ENCODE data around the gene ADORA1. TPM values are rescaled to one million over a fixed set of nuclear protein-coding genes. Genes with fewer than 3 reads are reported as not detected.

ADORA1 gene
- total RNA-seq, 1 donor from 2014 or later = 0.14 TPM

DNA sequence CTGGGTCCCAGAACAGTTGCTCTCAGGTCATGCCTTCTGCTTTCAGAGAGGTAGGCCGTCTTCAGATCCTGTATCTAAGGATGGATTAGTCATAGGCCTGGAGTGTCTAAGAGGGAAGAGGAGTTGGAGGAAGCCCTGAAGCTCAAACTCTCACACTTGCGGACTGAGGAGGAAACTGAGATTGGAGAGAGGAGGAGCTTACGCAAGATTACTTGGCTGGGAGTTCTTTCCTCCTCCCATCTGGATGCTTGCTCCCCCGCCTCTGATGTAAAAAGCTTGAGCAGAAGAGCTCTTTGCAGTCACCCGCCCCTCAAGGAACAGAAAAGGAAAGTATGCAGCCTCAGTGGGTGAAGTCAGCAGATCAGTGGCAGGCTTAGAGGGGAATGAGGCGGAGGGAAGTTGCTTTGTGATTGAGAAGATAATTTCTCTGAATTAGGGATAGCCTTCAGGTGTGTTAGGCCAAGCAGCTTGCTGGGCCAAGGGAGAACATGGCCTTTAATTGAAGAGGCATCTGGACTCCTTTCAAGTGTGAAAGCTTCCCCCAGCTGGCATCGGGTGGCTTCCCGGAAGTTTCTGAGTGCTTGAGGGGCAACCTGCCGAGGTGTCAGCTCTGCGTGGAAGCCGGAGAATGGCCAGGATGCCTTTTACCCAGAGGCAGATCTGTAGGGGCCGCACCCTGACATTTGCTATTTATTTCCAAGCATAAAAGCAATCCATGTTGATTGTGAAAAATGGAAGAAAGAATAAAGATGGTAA, 6.6 kb downstream of the ADORA1 start:
- H3K4me3 Mint-ChIP-seq (ENCODE audit: low read depth) = no peak overlapping the region
- peaks cover 32% of the 10 kb centered on the region for H3K27me3 Mint-ChIP-seq
- H3K27ac Mint-ChIP-seq = no peak overlapping the region
- H3K9me3 Mint-ChIP-seq (ENCODE audit: low read depth) = no peaks in the 10 kb centered on the region
- TF ChIP-seq, protein P1, sequence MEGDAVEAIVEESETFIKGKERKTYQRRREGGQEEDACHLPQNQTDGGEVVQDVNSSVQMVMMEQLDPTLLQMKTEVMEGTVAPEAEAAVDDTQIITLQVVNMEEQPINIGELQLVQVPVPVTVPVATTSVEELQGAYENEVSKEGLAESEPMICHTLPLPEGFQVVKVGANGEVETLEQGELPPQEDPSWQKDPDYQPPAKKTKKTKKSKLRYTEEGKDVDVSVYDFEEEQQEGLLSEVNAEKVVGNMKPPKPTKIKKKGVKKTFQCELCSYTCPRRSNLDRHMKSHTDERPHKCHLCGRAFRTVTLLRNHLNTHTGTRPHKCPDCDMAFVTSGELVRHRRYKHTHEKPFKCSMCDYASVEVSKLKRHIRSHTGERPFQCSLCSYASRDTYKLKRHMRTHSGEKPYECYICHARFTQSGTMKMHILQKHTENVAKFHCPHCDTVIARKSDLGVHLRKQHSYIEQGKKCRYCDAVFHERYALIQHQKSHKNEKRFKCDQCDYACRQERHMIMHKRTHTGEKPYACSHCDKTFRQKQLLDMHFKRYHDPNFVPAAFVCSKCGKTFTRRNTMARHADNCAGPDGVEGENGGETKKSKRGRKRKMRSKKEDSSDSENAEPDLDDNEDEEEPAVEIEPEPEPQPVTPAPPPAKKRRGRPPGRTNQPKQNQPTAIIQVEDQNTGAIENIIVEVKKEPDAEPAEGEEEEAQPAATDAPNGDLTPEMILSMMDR (IDR thresholded peaks at IDR 0.05; ENCODE audit: unreplicated experiment) = no peak
- no peak for DNase-seq (ENCODE audit: low spot score, unreplicated experiment)
- H3K36me3 Mint-ChIP-seq (ENCODE audit: insufficient read depth) = no peaks in the 10 kb centered on the region
- H3K4me1 Mint-ChIP-seq (ENCODE audit: low read depth) = peaks cover 2% of the 10 kb centered on the region

DNA sequence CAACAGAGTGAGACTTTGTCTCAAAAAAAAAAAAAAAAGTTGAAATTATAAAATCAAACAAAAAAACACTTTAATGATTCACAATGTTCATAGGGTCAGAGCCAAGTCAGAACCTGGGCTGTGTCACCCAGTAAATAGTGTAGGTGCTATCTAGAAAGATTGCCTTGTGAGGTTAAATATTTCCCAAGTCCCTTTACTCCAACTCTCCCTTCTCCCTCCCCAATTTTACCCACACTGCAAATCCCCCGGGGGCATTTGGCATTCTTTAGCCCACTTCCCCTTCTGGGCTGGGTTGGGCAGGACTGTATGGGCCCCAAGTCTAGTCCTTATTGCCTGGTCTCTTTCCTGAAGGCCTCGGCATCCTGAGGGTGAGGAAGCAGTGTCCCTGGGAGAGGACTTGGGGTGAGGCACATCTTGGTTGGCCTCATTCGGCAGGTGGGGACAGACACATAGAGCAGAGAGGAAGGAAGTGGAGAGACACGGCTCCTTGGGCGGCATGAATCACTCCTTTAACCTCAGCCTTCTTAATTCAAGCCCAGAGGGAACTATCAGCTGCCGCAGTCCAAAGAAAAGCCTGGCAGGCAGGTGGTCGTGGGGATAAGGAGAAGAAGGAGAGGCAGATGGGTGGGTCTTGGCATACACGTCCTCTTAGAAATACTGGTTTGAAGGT, 8.2 kb downstream of the ADORA1 start:
- Mint-ChIP-seq H3K27ac (no peak overlapping the region), H3K27me3 (peaks cover 20% of the 10 kb centered on the region), H3K4me3 (ENCODE audit: low read depth) (no peak overlapping the region), H3K9me3 (ENCODE audit: low read depth) (no peaks in the 10 kb centered on the region), H3K4me1 (ENCODE audit: low read depth) (peaks cover 3% of the 10 kb centered on the region), H3K36me3 (ENCODE audit: insufficient read depth) (no peaks in the 10 kb centered on the region)
- DNase-seq (ENCODE audit: low spot score, unreplicated experiment) = no peak
- TF ChIP-seq, protein P1 (IDR thresholded peaks at IDR 0.05; ENCODE audit: unreplicated experiment) = no peak

DNA sequence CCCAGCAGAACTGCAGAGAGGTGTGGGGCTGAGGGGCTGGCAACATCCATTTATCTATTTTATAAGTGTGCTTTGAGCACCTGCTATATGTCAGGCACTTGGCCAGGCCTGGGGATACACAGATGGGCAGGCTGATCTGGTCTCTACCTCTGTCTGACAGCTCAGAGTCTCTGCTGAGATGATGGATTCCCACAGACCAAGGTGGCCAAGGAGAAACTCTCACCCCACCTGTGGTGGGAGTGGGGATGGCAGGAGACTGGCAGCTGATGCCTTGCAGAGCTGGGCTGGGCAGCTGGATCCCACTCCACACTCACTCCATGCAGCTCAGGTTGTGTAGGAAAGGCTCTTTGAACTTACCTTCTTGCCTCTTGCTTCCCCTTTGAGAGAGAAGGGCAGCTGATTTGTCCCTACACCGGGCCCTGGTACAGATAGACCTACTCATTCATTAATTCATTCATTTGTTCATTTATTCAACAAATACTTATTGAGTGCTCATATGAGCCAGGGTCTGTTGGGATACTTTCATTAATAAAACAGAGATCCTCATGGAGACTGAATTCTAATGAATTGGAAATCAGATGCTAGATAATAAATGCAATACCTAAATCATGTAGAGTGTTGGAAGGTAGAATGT, 9.0 kb downstream of the ADORA1 start:
- H3K4me1 Mint-ChIP-seq (ENCODE audit: low read depth) = peaks cover 5% of the 10 kb centered on the region
- DNase-seq (ENCODE audit: low spot score, unreplicated experiment) = no peak
- no peak overlapping the region for H3K27ac Mint-ChIP-seq
- H3K4me3 Mint-ChIP-seq (ENCODE audit: low read depth) = no peak overlapping the region
- TF ChIP-seq, protein P1 (IDR thresholded peaks at IDR 0.05; ENCODE audit: unreplicated experiment) = peak; percentile 25
- H3K9me3 Mint-ChIP-seq (ENCODE audit: low read depth) = no peaks in the 10 kb centered on the region
- H3K36me3 Mint-ChIP-seq (ENCODE audit: insufficient read depth) = no peaks in the 10 kb centered on the region
- H3K27me3 Mint-ChIP-seq = peaks cover 16% of the 10 kb centered on the region

DNA sequence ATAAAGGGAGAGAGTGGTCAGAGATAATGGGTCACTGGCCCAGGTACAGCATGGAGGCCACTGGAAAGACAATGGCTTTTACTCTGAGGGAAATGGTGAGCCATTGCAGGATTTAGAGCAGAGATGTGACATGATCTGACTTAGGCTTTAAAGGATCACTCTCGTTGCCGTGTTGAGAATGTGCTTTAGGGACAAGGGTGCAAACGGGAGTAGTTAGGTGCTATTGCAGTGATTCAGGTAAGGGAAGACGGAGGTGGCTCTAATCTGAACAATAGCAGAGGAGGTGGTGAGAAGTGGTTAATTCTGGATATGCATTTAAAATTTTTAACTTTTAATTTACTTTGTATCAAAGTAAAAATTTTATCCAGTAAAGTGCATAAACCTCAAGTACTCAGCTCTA, 9.8 kb downstream of the ADORA1 start:
- Mint-ChIP-seq H3K4me1 (ENCODE audit: low read depth) (peaks cover 5% of the 10 kb centered on the region), H3K9me3 (ENCODE audit: low read depth) (no peaks in the 10 kb centered on the region)

DNA sequence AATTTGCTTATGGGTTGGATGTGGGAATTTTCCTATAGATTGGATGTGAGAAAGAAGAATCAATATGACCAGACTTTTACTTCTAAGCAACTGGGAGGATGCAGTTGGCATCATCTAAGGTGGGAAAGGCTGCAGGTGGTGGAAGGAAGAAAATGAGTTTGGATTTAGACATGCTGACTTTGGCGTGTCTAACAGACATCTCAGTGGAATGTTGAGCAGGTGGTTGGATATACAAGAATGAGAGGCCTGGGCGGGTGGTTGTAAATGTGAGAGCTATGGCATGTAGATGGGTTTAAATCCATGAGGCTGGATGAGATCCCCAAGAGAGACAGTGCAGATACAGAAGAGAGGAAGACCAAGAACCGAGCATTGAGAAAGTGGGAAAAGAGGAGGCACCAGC, 10.5 kb downstream of the ADORA1 start:
- Mint-ChIP-seq H3K27ac (no peak overlapping the region), H3K36me3 (ENCODE audit: insufficient read depth) (no peaks in the 10 kb centered on the region), H3K9me3 (ENCODE audit: low read depth) (no peaks in the 10 kb centered on the region), H3K4me3 (ENCODE audit: low read depth) (no peak overlapping the region), H3K27me3 (peaks cover 18% of the 10 kb centered on the region), H3K4me1 (ENCODE audit: low read depth) (peaks cover 5% of the 10 kb centered on the region)
- TF ChIP-seq, protein P1 (IDR thresholded peaks at IDR 0.05; ENCODE audit: unreplicated experiment) = no peak
- DNase-seq (ENCODE audit: low spot score, unreplicated experiment) = no peak

More for the DNA sequence above, 9.8 kb downstream of the ADORA1 start:
- TF ChIP-seq, protein P1 (IDR thresholded peaks at IDR 0.05; ENCODE audit: unreplicated experiment) = no peak
- H3K4me3 Mint-ChIP-seq (ENCODE audit: low read depth) = no peak overlapping the region
- H3K36me3 Mint-ChIP-seq (ENCODE audit: insufficient read depth) = no peaks in the 10 kb centered on the region
- no peak overlapping the region for H3K27ac Mint-ChIP-seq
- H3K27me3 Mint-ChIP-seq = peaks cover 18% of the 10 kb centered on the region
- DNase-seq (ENCODE audit: low spot score, unreplicated experiment) = no peak

All from progenitor cell of endocrine pancreas (in vitro differentiated cells).